Sigmoid colon (tissue), 3 donors: Measurements from ENCODE around the gene PPFIBP2.

Source experiments
- CTCF ChIP-seq, 4 experiments: fragments of 450-650 bp in 3 of 4; fragments of 200-600 bp in 1 of 4; IDR thresholded peaks; one replicate each; pipeline ENCODE4 v1.5.1; 2016 to 2019; ENCODE audit warnings: antibody characterized with exemption in 4 of 4, mild to moderate bottlenecking in 3 of 4, moderate library complexity in 2 of 4
- POLR2A ChIP-seq, 2 donors: fragments of 450-650 bp; IDR thresholded peaks; one replicate each; pipeline ENCODE4 v1.6.1; 2016; ENCODE audit warnings: antibody characterized with exemption in 2 of 2, mild to moderate bottlenecking in 2 of 2, moderate library complexity in 2 of 2

DNA sequence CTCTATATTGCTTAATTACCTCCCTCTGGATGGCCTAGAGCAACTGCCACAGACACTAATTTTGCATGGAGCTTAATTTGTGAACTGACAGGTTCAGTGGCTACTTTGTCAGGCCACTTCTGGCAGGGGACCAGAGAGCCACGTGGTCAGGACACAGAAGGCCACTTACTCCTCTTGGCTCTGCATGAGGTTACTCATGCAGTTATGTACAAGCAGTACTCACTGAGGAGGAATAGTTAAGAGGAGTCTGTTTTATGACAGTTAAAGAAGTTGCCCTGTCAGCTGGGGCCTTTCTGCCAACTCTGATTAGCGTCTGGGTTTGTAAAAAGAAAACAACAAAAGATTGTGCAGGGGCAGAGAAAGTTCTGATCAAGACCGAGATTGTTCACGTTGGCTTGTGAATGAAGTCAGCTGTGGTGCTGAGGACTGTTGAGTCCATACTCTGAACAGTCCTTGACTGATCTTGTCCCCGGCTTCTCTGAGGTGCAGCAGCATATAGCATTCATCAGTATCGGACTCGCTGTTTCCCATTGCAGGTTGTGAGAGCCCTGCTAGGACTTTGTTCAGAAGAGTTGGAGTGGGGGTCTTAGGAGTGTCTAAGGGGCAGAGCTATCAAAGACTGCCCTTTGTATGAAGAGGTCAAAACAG lies 41.4 kb downstream of the PPFIBP2 start:
- TF ChIP-seq CTCF (IDR thresholded peaks at IDR 0.05) (no peak), POLR2A (IDR thresholded peaks at IDR 0.05) (no peak)
